ENCODE results near the gene CSRNP2. TPM values are rescaled to one million over a fixed set of nuclear protein-coding genes. Genes with fewer than 3 reads are reported as not detected.
"Not testable (repeated sequence)": the region's sequence is repeated elsewhere in the genome, so short reads cannot be mapped to it uniquely, and the experiment has no call there.

CSRNP2 gene
- total RNA-seq, 1 donor = 7.7 TPM

- H3K4me1 ChIP-seq (ENCODE audit: insufficient read depth, low read length) = peaks cover 49% of the 10 kb centered on the region
- peak within 1 kb of the TSS; percentile 69 for H3K4me3 ChIP-seq (ENCODE audit: low read length)
- H3K9me3 ChIP-seq (ENCODE audit: low read depth, low read length) = no peaks in the 10 kb centered on the region
- no peaks in the 10 kb centered on the region for H3K27me3 ChIP-seq (ENCODE audit: insufficient read depth, low read length)
Measured at GRCh38 chr12:51025836-51026638, 57.4 kb downstream of the CSRNP2 start, which contains the start of gene SLC11A2. SLC11A2 (minus strand) TSS chr12:51026384; CDS start chr12:51010728, 15,656 bp downstream.

- peaks cover 56% of the 10 kb centered on the region for H3K4me1 ChIP-seq (ENCODE audit: insufficient read depth, low read length)
- H3K4me3 ChIP-seq (ENCODE audit: low read length) = peak overlapping the region; percentile 69
- H3K9me3 ChIP-seq (ENCODE audit: low read depth, low read length) = no peaks in the 10 kb centered on the region
- no peaks in the 10 kb centered on the region for H3K27me3 ChIP-seq (ENCODE audit: insufficient read depth, low read length)
Measured at GRCh38 chr12:51025338-51025835, 58.0 kb downstream of the CSRNP2 start.

GRCh38 chr12:51023625-51024382, 59.6 kb downstream of the CSRNP2 start:
- H3K9me3 ChIP-seq (ENCODE audit: low read depth, low read length) = no peaks in the 10 kb centered on the region

GRCh38 chr12:51021694-51022093, 61.7 kb downstream of the CSRNP2 start:
- Histone ChIP-seq H3K9me3 (ENCODE audit: low read depth, low read length) (no peaks in the 10 kb centered on the region), H3K4me3 (ENCODE audit: low read length) (no peak overlapping the region), H3K27me3 (ENCODE audit: insufficient read depth, low read length) (no peaks in the 10 kb centered on the region), H3K4me1 (ENCODE audit: insufficient read depth, low read length) (peaks cover 60% of the 10 kb centered on the region)

More at GRCh38 chr12:51023625-51024382, 59.6 kb downstream of the CSRNP2 start:
- Histone ChIP-seq H3K27me3 (ENCODE audit: insufficient read depth, low read length) (no peaks in the 10 kb centered on the region), H3K4me1 (ENCODE audit: insufficient read depth, low read length) (peaks cover 65% of the 10 kb centered on the region), H3K4me3 (ENCODE audit: low read length) (peak overlapping the region; percentile 21)

- H3K9me3 ChIP-seq (ENCODE audit: low read depth, low read length) = no peaks in the 10 kb centered on the region
- peaks cover 56% of the 10 kb centered on the region for H3K4me1 ChIP-seq (ENCODE audit: insufficient read depth, low read length)
- no peak overlapping the region for H3K4me3 ChIP-seq (ENCODE audit: low read length)
- H3K27me3 ChIP-seq (ENCODE audit: insufficient read depth, low read length) = no peaks in the 10 kb centered on the region
Measured at GRCh38 chr12:51020448-51021182, 62.8 kb downstream of the CSRNP2 start.

- Histone ChIP-seq H3K9me3 (ENCODE audit: low read depth, low read length) (no peaks in the 10 kb centered on the region), H3K4me3 (ENCODE audit: low read length) (no peak overlapping the region), H3K27me3 (ENCODE audit: insufficient read depth, low read length) (no peaks in the 10 kb centered on the region), H3K4me1 (ENCODE audit: insufficient read depth, low read length) (peaks cover 49% of the 10 kb centered on the region)
Measured at GRCh38 chr12:51019927-51020326, 63.5 kb downstream of the CSRNP2 start.

DNA sequence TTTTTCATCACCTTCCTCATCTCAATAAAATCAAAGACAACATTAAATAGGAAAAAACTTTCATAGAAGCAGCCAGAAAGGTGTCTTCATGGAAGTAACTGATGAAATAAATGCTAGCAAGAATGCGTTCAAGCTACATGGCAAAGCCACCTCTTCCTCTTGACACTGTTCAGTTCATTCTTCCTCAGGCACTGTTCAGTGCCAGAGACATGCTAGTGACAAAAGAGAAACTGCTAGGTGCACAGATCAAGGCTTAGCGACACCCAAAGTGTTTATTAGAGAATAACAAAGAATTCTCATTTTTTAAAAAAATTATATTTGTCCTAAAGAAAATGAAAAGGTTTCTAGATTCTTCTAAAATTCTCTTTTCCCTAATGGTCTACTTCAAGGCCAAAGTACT, 64.4 kb downstream of the CSRNP2 start:
- no peak overlapping the region for H3K4me3 ChIP-seq (ENCODE audit: low read length)
- no peaks in the 10 kb centered on the region for H3K9me3 ChIP-seq (ENCODE audit: low read depth, low read length)
- no peaks in the 10 kb centered on the region for H3K27me3 ChIP-seq (ENCODE audit: insufficient read depth, low read length)
- H3K4me1 ChIP-seq (ENCODE audit: insufficient read depth, low read length) = peaks cover 39% of the 10 kb centered on the region

DNA sequence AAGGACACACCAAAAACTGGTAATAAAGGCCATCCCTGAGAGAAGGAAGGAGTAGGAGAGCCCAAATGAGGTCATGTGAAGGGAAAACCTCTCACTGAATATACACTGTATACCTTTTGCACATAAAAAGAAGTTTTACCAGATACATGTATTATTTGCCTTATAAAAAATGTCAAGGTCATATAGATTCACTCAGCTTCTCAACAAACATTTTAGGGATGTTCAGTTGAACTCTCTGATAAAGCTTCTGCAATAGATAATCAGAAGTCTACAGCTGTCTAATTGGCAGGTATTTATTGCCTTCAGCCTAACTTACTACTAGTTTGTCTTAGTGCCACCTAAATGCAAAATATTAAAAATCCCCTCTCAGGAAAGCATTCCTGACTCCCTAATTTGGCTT, 65.9 kb downstream of the CSRNP2 start:
- Histone ChIP-seq H3K9me3 (ENCODE audit: low read depth, low read length) (no peaks in the 10 kb centered on the region), H3K27me3 (ENCODE audit: insufficient read depth, low read length) (no peaks in the 10 kb centered on the region), H3K4me3 (ENCODE audit: low read length) (no peak overlapping the region)

GRCh38 chr12:51014467-51014866, 68.9 kb downstream of the CSRNP2 start:
- H3K4me3 ChIP-seq (ENCODE audit: low read length); H3K9me3 ChIP-seq (ENCODE audit: low read depth, low read length); H3K27me3 ChIP-seq (ENCODE audit: insufficient read depth, low read length): not testable (repeated sequence)
- peaks cover 19% of the 10 kb centered on the region for H3K4me1 ChIP-seq (ENCODE audit: insufficient read depth, low read length)

More for the DNA sequence above, 65.9 kb downstream of the CSRNP2 start:
- peaks cover 40% of the 10 kb centered on the region for H3K4me1 ChIP-seq (ENCODE audit: insufficient read depth, low read length)

GRCh38 chr12:51013441-51013840, 70.0 kb downstream of the CSRNP2 start:
- H3K4me1 ChIP-seq (ENCODE audit: insufficient read depth, low read length) = peaks cover 27% of the 10 kb centered on the region
- H3K9me3 ChIP-seq (ENCODE audit: low read depth, low read length) = no peaks in the 10 kb centered on the region
- no peaks in the 10 kb centered on the region for H3K27me3 ChIP-seq (ENCODE audit: insufficient read depth, low read length)
- no peak overlapping the region for H3K4me3 ChIP-seq (ENCODE audit: low read length)

DNA sequence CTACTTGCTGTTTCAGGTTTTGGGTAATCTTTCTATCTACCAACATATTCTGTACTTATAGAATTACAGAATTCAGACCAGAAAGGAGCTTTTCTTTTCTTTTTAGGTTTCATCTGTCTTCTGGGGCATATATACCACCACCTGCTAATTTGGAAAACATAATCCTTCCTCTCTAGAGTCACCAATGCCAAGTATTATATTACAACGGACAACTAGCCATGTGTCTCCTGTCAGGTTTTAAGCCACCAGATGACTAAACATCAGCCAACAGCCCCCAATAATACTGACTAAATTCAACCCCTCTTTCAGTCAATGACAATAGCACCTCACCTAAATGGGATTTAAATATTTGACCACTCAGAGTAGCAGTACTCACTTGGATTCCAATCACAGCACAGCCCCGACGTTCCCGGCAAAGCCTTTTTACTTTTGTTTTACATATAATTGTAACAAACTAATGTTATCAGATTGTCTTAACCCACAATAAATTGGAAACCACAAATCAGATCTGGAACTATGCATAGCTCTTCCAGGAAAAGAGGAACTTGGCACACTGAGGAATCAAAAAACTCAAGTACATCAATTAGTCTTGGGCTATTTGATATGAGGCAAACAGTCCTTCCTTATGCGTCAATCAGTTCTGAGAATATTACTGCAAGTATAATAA, 70.7 kb downstream of the CSRNP2 start:
- Histone ChIP-seq H3K9me3 (ENCODE audit: low read depth, low read length) (no peaks in the 10 kb centered on the region), H3K4me1 (ENCODE audit: insufficient read depth, low read length) (peaks cover 34% of the 10 kb centered on the region), H3K4me3 (ENCODE audit: low read length) (no peak overlapping the region), H3K27me3 (ENCODE audit: insufficient read depth, low read length) (no peaks in the 10 kb centered on the region)

- H3K4me1 ChIP-seq (ENCODE audit: insufficient read depth, low read length) = peaks cover 34% of the 10 kb centered on the region
- no peaks in the 10 kb centered on the region for H3K9me3 ChIP-seq (ENCODE audit: low read depth, low read length)
- H3K27me3 ChIP-seq (ENCODE audit: insufficient read depth, low read length) = no peaks in the 10 kb centered on the region
- H3K4me3 ChIP-seq (ENCODE audit: low read length) = no peak overlapping the region
Measured at GRCh38 chr12:51011955-51012354, 71.4 kb downstream of the CSRNP2 start.

Measured in mononuclear cell (primary cell).